Measurements from ENCODE around the gene PBX3. TPM values are rescaled to one million over a fixed set of nuclear protein-coding genes. Genes with fewer than 3 reads are reported as not detected.

PBX3 gene
- total and polyA plus RNA-seq, 4 donors = 7.3 to 18.9 (median 11.1) TPM

GRCh38 chr9:125884218-125884595 lies 137.0 kb downstream of the PBX3 start:
- TF ChIP-seq JUND (IDR thresholded peaks at IDR 0.05) (no peak), HNF4A (conservative IDR thresholded peaks at IDR 0.05) (no peak), ZBTB33 (IDR thresholded peaks at IDR 0.05) (no peak), RXRA (IDR thresholded peaks at IDR 0.05) (no peak), RAD21 (IDR thresholded peaks at IDR 0.05) (no peak), FOXA1 (IDR thresholded peaks at IDR 0.05) (no peak), EGR1 (IDR thresholded peaks at IDR 0.05; ENCODE audit: low read depth in 2 of 2) (no peak)

GRCh38 chr9:125885405-125886034 lies 138.3 kb downstream of the PBX3 start:
- peaks cover 3 to 13% (median 7%) of the 10 kb centered on the region in 4 donors for H3K4me1 ChIP-seq (ENCODE audit: control insufficient read depth in 4 of 4, insufficient read depth in 4 of 4, low read length in 3 of 4)
- H3K9ac ChIP-seq (ENCODE audit: low read depth in 1 of 2, low read length in 2 of 2) = no peak overlapping the region
- 90% methylated on average over 5 of the region's 5 CpGs for WGBS
- no peak overlapping the region for H3K27ac ChIP-seq (ENCODE audit: low read depth in 1 of 2, low read length in 2 of 2)
- H3K36me3 ChIP-seq (ENCODE audit: control insufficient read depth in 4 of 4, insufficient read depth in 3 of 4, low read depth in 1 of 4, low read length in 3 of 4) = no peaks in the 10 kb centered on the region
- no peaks in the 10 kb centered on the region for H3K27me3 ChIP-seq (ENCODE audit: control insufficient read depth in 4 of 4, insufficient read depth in 4 of 4, low read length in 3 of 4)
- DNase-seq (ENCODE audit: low spot score) = no peak
- H3K9me3 ChIP-seq (ENCODE audit: control insufficient read depth in 4 of 4, low read length in 3 of 4) = no peaks in the 10 kb centered on the region
- TF ChIP-seq RAD21 (IDR thresholded peaks at IDR 0.05) = no peak
- TF ChIP-seq ZBTB33 (IDR thresholded peaks at IDR 0.05) = no peak
- TF ChIP-seq EGR1 (IDR thresholded peaks at IDR 0.05; ENCODE audit: low read depth in 2 of 2) = no peak
- no peak for TF ChIP-seq MAX (IDR thresholded peaks at IDR 0.05)
- TF ChIP-seq REST (IDR thresholded peaks at IDR 0.05) = no peak
- TF ChIP-seq FOXA2 (IDR thresholded peaks at IDR 0.05) = no peak
- no peak for TF ChIP-seq JUND (IDR thresholded peaks at IDR 0.05)
- no peak for TF ChIP-seq ATF3 (IDR thresholded peaks at IDR 0.05)
- no peak for TF ChIP-seq NR2F2 (IDR thresholded peaks at IDR 0.05)
- no peak for TF ChIP-seq SP1 (IDR thresholded peaks at IDR 0.05)
- no peak for TF ChIP-seq YY1 (IDR thresholded peaks at IDR 0.05)
- TF ChIP-seq HNF4G (IDR thresholded peaks at IDR 0.05) = no peak
- TF ChIP-seq TAF1 (conservative IDR thresholded peaks at IDR 0.05) = no peak
- no peak for TF ChIP-seq RXRA (IDR thresholded peaks at IDR 0.05)
- no peak for TF ChIP-seq HNF4A (conservative IDR thresholded peaks at IDR 0.05)
- TF ChIP-seq GABPA (IDR thresholded peaks at IDR 0.05 in 1 of 2, conservative IDR thresholded peaks at IDR 0.05 in 1 of 2) = no peak
- no peak for TF ChIP-seq CTCF (IDR thresholded peaks at IDR 0.05; ENCODE audit: low read depth, low read length, missing input control)
- TF ChIP-seq FOXA1 (IDR thresholded peaks at IDR 0.05) = no peak
- H3K4me3 ChIP-seq (ENCODE audit: low read depth in 1 of 3, low read length in 3 of 3) = no peak overlapping the region

More at GRCh38 chr9:125884218-125884595, 137.0 kb downstream of the PBX3 start:
- H3K4me1 ChIP-seq (ENCODE audit: control insufficient read depth in 4 of 4, insufficient read depth in 4 of 4, low read length in 3 of 4) = peaks cover 0 to 5% (median 4%) of the 10 kb centered on the region in 4 donors
- H3K27me3 ChIP-seq (ENCODE audit: control insufficient read depth in 4 of 4, insufficient read depth in 4 of 4, low read length in 3 of 4) = no peaks in the 10 kb centered on the region
- no peak overlapping the region for H3K9ac ChIP-seq (ENCODE audit: low read depth in 1 of 2, low read length in 2 of 2)
- no peak overlapping the region for H3K27ac ChIP-seq (ENCODE audit: low read depth in 1 of 2, low read length in 2 of 2)
- H3K9me3 ChIP-seq (ENCODE audit: control insufficient read depth in 4 of 4, low read length in 3 of 4) = no peaks in the 10 kb centered on the region
- DNase-seq (ENCODE audit: low spot score) = no peak
- H3K36me3 ChIP-seq (ENCODE audit: control insufficient read depth in 4 of 4, insufficient read depth in 3 of 4, low read depth in 1 of 4, low read length in 3 of 4) = no peaks in the 10 kb centered on the region
- H3K4me3 ChIP-seq (ENCODE audit: low read depth in 1 of 3, low read length in 3 of 3) = no peak overlapping the region
